Loucy (cell line): ENCODE data around the gene MDGA2.

Source experiments
- EZH2phosphoT487 ChIP-seq: fragments of 200-600 bp; IDR thresholded peaks from 2 replicates; pipeline ENCODE4 v1.6.1; 2018; ENCODE audit warnings: antibody characterized with exemption, mild to moderate bottlenecking, moderate library complexity, borderline replicate concordance
- TF ChIP-seq, protein P1 (sequence below): fragments of 200-600 bp; sonication (generic); conservative IDR thresholded peaks from 2 replicates; pipeline ENCODE4 v1.5.1; 2014; ENCODE audit warnings: mild to moderate bottlenecking, antibody characterized with exemption, low read length

DNA sequence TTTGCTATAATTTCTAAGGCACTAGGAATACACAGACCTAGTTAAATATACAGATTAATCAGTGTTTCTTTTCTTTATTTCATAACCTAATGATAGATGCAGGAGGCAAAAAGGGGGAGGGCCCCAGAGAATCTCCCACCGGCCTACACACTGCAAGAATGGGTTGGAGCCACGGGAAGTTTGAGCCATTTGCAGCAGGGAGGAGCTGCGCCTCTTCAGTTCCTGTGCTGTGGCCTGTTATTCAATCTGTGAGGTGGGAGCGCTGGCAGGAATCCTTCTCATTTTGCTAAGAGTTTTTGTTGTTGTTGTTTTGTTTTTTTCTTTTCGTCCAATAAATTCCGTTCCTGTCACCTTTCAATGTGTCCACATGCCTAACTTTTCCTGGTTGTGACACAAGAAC, 772.6 kb downstream of the MDGA2 start:
- TF ChIP-seq, protein P1, sequence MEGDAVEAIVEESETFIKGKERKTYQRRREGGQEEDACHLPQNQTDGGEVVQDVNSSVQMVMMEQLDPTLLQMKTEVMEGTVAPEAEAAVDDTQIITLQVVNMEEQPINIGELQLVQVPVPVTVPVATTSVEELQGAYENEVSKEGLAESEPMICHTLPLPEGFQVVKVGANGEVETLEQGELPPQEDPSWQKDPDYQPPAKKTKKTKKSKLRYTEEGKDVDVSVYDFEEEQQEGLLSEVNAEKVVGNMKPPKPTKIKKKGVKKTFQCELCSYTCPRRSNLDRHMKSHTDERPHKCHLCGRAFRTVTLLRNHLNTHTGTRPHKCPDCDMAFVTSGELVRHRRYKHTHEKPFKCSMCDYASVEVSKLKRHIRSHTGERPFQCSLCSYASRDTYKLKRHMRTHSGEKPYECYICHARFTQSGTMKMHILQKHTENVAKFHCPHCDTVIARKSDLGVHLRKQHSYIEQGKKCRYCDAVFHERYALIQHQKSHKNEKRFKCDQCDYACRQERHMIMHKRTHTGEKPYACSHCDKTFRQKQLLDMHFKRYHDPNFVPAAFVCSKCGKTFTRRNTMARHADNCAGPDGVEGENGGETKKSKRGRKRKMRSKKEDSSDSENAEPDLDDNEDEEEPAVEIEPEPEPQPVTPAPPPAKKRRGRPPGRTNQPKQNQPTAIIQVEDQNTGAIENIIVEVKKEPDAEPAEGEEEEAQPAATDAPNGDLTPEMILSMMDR, result no peak
- TF ChIP-seq EZH2phosphoT487, result no peak
